ENCODE measurements around the gene RYR3.

The RYR3 gene

GRCh38 chr15:33322091-33322490, 11.3 kb downstream of the RYR3 start:
- DNase-seq = no peak

- no peak for DNase-seq
These were observed 13.8 kb downstream of the RYR3 start for GRCh38 chr15:33324609-33325008.

- no peak for DNase-seq
These were observed 16.1 kb downstream of the RYR3 start for GRCh38 chr15:33326908-33327307.

- DNase-seq = no peak
These were observed 17.3 kb downstream of the RYR3 start for GRCh38 chr15:33328106-33328505.

GRCh38 chr15:33329457-33329856, 18.7 kb downstream of the RYR3 start:
- DNase-seq = no peak

- DNase-seq = no peak
These were observed 20.2 kb downstream of the RYR3 start for GRCh38 chr15:33330931-33331330.

GRCh38 chr15:33341953-33342352, 31.2 kb downstream of the RYR3 start:
- DNase-seq = no peak

GRCh38 chr15:33343275-33343674, 32.5 kb downstream of the RYR3 start:
- DNase-seq = no peak

- no peak for DNase-seq
These were observed 33.3 kb downstream of the RYR3 start for GRCh38 chr15:33344111-33344510.

GRCh38 chr15:33344530-33344929, 33.8 kb downstream of the RYR3 start:
- no peak for DNase-seq

- DNase-seq = no peak
These were observed 43.6 kb downstream of the RYR3 start for GRCh38 chr15:33354411-33354810.

- DNase-seq = no peak
These were observed 47.1 kb downstream of the RYR3 start for GRCh38 chr15:33357845-33358244.

GRCh38 chr15:33358306-33358705, 47.5 kb downstream of the RYR3 start:
- DNase-seq = no peak

- DNase-seq = no peak
These were observed 50.1 kb downstream of the RYR3 start for GRCh38 chr15:33360886-33361285.

GRCh38 chr15:33369941-33370622, 59.3 kb downstream of the RYR3 start:
- DNase-seq = no peak

- DNase-seq = no peak
These were observed 59.9 kb downstream of the RYR3 start for GRCh38 chr15:33370623-33371020.

GRCh38 chr15:33371159-33371558, 60.4 kb downstream of the RYR3 start:
- no peak for DNase-seq

- no peak for DNase-seq
These were observed 63.6 kb downstream of the RYR3 start for GRCh38 chr15:33374226-33374914.

GRCh38 chr15:33375236-33375635, 64.5 kb downstream of the RYR3 start:
- no peak for DNase-seq

GRCh38 chr15:33377204-33377603, 66.4 kb downstream of the RYR3 start:
- DNase-seq = no peak

GRCh38 chr15:33378866-33379480, 68.2 kb downstream of the RYR3 start:
- no peak for DNase-seq

- no peak for DNase-seq
These were observed 69.6 kb downstream of the RYR3 start for GRCh38 chr15:33380406-33380805.

- DNase-seq = no peak
These were observed 71.7 kb downstream of the RYR3 start for GRCh38 chr15:33382491-33382890.

- no peak for DNase-seq
These were observed 73.5 kb downstream of the RYR3 start for GRCh38 chr15:33384307-33384706.

Data from cerebellar nuclear complex (tissue), 1 donor.